Spinal cord (tissue), 4 donors: ENCODE results near the gene PPP2R2B. TPM values are rescaled to one million over a fixed set of nuclear protein-coding genes. Genes with fewer than 3 reads are reported as not detected.

ENCODE experiments used
- polyA plus RNA-seq, 2 donors: library from polyadenylated mRNA; unstranded; fragments of 120-200 nt; gene quantifications; one replicate each; pipeline ENCODE4 v1.2.1, GENCODE V29; 2013; ENCODE audit not compliant: insufficient read length in 2 of 2
- small RNA-seq: library from RNA; depleted of rRNA; stranded (forward); fragments of <200 nt; gene quantifications from one replicate; pipeline ENCODE3, GENCODE V24; 2014; ENCODE audit warnings: low replicate concordance
- total RNA-seq, 2 donors: library from RNA; depleted of rRNA in 1 of 2; stranded (reverse); fragments of 120-200 nt in 1 of 2; fragments of >200 nt in 1 of 2; gene quantifications; one replicate each; pipeline versions ENCODE4 v1.2.3 to v1.2.4, GENCODE V29; 2013 to 2014

The PPP2R2B gene
- total and polyA plus RNA-seq, 4 donors, result 62.0 to 211 (median 150) TPM

Small RNA genes lying within 50 kb of the gene (small RNA-seq; reads per million reads assigned to genes)
- 0.20 reads per million, percentile 6 among the genes with 10 or more reads in this experiment for gene RN7SL791P
